ENCODE results near the gene CAMTA1. TPM values are rescaled to one million over a fixed set of nuclear protein-coding genes. Genes with fewer than 3 reads are reported as not detected.

Gene CAMTA1
- total RNA-seq, 1 experiment from 2014 or later, result 105 TPM

DNA sequence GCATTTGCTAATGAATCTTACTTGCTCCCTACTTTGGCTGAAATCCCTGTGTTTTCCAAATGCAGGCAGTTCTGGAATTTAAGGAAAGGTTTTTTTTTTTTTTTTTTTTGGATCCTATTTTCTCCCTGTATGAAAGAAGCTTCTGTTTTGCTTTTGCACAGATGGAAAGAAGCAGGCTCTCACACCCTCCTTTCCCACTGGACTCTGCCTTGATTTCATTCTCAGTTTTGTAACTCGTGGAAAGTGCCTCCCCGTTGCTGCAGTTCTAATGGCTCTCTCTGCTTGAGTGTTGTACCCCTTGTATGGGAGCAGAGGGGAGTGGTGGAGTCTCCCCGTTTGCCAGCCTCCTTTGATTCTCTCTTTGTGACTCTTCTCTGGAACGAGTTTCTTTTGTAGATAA, 291.9 kb downstream of the CAMTA1 start:
- no peak for DNase-seq (ENCODE audit: low read depth)

DNA sequence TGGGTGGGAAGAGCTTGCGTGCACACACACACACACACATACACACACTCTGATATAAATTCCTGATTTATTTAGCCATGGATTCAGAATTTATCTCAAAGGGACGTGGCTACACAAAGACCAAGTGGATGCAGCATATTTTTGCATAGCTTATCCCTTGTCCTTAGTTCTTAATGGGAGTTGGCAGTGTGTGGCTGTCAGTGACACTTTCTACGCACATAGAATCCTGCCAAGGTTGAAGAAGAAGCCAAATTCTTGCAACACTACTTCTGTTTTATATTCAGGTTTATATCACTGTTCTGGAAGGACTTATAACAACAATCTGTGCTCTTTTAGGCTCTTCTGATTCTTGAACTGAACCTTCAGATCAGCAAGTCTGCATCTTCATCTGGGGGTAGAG, 292.7 kb downstream of the CAMTA1 start:
- DNase-seq (ENCODE audit: low read depth), result no peak

DNA sequence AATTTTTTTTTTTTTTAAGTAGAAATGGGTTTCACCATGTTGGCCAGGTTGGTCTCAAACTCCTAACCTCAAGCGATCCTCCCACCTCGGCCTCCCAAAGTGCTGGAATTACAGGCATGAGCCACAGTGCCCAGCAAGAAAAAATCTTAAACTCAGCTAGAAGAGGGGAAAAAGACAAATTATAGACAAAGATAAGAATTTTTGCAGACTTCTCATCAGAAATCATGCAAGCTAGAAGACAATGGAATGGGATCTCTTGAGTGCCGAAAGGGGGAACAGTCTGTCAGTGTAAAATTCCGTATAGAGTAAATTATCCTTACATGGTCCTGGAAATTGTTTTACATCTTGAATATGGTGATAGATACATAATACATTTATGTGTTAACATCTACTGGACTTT, 294.4 kb downstream of the CAMTA1 start:
- DNase-seq (ENCODE audit: low read depth), result no peak

DNA sequence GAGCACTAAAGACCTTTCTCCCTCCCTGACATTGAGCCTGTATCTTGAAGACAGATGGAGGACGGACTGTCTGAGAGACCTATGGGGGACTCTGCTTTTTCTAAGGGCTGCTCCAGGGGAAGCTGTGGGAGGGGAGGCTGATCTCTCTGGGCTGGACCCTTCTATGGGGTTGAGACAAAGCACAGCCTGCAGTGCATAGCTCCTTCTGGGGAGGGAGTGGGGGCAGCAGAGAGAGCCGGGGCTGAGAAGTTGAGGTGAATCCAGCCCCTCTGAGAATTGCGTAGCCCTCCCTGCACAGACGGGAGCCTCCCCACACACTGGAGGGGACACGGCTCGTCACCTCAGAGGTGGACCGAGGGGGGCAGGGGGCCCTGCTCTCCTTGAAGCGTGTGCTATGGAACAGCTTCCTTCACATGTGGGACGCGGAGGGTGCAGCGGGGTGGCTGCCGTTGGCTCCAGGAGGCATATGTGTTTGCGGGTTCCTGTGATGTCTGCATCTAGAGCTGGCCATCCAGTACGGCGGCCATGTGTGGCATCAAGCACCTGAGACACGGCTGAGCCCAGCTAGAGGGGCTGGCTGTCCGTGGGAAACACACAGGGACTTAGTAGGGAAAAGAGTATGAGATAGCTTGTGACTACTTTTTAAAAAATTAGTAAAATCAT, 299.1 kb downstream of the CAMTA1 start:
- DNase-seq (ENCODE audit: low read depth), result no peak

DNA sequence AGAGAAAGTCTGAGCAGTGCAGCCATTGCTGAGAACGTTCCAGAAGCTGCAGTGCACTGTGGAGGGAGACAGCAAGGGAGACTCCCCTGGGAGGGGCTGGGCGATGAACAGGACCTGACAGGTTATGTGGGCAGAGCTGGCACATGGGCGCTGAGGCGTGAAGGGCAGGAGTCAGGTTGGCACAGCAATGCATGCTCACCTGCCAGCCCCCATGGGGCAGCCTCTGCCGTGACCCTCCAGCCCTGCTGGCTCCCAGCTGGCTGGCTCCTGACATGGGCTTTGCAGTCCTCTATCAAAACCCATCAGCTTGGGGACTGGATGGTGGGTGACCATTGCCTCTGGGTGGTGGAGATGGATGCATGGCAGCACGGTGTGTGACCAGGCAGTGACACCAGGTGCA, 300.3 kb downstream of the CAMTA1 start:
- no peak for DNase-seq (ENCODE audit: low read depth)

DNA sequence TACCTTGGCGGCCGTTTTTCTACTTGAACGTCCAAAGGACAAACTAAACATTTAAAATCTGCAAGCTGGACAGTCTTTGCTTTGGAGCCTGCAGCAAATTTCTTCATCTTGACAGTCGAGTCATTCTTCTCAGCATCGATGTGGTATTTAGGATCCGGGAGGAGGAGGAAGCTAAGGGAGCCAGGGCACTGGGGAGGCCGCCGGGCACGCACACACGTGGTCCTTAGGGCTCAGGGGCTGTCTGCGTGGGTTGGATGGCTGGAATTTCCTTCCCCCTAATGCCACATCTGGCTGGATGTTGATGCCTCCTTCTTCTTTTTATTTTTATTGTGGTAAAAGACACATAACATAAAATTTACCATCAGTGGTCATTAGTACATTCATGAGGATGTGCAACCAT, 300.9 kb downstream of the CAMTA1 start:
- no peak for DNase-seq (ENCODE audit: low read depth)

DNA sequence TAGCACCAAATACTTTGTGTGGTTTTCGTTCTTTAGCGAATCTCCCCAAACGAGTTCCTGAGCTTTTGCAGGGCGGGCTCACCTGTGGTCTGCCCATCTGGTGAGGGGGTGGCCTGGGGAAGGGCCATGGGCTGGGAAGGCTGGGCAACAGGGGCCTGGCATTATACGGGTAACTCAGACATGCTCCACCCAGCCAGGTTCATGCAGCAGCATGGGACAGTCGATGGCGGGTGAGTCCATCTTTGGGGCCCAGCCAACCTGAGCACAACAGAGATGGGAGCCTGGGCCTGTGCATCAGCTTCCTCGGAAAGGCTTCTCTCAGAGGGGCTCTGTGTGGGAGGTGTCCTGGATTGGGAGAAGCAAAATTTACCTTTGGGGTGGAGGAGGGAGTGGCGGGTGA, 302.6 kb downstream of the CAMTA1 start:
- DNase-seq (ENCODE audit: low read depth), result no peak

DNA sequence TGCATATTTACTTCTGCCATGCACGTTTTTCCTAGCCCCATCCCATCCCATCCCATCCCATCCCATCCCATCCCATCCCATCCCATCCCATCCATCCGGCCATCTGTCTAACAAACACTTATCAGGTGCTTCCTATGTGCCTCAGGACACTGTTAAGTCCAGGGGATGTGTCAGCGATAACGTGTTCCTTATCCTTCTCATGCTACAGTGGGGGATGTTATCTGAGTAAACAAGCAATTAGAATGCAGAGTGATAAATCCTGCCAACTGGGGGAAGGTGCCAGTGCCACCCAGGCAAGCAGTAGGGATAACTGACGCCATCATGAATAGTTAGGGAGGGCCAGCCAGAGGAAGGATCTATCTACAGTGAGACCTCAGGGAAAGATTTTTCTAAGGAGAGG, 304.2 kb downstream of the CAMTA1 start:
- DNase-seq (ENCODE audit: low read depth), result peak; percentile 31

DNA sequence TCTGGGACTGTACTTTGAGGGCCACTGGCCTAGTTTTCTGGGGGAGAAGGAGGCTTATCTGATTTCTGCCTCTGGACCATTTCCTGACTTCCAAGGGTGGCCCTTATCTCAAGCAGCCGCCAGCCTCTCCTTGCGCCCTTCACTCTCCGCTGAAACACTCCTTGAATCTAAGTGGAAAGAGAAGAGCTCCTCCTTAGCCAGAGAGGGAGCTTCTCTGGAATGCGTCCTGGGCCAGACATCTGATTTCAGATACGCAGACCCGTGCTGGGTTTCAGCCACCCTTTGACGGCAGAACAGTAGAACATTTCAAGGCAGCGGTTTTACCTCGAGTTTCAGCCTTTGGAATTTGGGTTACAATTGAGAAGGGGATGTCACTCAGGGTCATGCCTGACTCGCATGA, 308.0 kb downstream of the CAMTA1 start:
- DNase-seq (ENCODE audit: low read depth), result no peak

DNA sequence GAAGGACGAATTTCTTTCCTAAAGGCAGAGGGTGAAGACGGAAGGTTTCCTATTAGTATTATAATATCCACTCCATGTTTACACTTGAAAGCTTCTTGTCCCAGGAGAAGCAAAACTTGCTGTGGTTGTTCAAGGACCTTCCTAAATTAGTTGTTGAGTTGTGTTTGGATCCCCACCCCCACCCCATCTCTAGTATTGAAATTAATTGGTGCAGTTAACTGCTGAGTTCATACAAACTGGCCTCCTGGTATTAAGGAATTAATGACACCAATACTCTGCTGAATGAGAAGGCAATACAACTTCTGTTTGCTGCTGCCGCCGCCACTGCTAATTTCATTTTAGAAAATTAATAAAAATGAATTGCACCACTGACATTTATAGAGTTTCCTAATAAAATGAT, 308.8 kb downstream of the CAMTA1 start:
- DNase-seq (ENCODE audit: low read depth), result no peak

DNA sequence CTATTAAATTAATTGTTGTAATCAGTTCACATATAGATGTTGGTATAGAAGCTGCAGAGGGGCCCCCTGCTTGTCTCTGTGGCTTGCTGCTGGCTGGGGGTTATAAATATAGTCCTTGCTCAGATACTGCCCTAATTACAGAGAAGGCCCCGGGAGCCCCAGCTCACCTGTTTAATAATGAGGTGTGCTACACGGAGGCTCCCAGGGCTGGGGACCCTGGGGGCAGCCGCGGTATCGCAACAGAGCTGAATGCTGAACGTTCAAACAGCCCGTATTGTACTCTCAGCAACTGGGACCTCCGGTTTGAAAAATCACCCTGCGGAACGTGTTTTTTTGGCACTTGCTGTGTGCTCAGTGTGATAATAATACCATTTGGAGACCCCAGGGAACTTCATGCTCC, 309.3 kb downstream of the CAMTA1 start:
- no peak for DNase-seq (ENCODE audit: low read depth)

DNA sequence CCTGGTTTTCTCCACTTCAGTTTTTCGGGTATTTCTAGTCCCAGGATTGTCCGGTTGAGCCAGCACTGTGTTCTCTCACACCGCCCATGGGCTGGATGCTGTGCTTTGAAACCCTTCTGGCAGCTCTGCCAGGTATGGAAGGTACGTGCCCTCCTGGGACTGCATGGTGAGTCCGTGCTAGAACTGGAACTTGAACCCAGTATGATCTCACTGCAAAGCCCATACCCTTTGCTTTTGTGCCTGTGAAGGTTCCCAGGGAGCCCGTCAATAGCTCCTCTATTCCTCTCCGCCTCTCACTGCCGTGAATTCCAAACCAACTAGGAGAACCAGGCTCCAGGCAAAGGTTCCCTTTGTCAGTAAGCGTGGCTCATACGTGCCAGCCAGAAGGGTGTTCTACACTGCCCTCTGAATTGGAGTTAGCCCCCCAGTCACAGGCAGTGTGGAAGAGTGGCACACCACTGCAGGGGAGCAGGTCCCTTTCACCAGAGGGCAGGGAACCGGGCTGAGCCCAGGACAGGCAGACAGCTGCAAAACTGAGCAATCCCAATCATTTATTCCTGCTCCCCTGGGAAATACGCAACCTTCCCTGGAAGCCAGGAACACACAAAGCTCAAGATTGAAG, 310.2 kb downstream of the CAMTA1 start:
- no peak for DNase-seq (ENCODE audit: low read depth)

DNA sequence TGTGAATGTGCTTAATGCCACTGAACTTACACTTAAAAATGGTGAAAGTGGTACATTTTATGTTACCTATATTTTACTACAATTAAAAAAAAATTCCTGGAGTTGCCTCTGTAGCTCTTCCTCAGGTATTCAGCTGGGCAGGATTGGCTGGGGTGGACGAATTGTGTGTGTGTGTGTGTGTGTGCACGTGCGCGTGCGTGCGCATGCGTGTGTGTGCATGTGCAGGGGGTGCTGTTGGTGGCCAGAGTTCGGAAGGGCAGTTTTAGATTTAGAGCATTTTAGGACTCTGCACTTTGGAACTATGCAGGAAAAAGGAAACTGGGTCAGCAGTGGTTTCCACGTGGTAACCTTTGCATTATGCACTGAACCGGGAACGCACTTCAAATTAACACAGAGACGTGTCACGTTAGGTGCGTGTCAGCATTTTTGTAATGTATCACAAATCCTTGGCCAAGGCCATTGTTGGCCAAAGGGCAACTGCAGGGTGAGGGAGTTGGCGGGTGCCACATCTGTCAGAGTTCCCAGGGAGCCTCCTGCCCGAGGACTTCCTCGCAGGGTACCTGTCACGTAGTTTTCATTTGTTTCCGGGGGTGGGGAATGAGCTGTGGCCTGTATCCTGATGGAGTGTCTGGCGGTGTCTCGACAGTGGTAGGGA, 312.8 kb downstream of the CAMTA1 start:
- DNase-seq (ENCODE audit: low read depth), result no peak

DNA sequence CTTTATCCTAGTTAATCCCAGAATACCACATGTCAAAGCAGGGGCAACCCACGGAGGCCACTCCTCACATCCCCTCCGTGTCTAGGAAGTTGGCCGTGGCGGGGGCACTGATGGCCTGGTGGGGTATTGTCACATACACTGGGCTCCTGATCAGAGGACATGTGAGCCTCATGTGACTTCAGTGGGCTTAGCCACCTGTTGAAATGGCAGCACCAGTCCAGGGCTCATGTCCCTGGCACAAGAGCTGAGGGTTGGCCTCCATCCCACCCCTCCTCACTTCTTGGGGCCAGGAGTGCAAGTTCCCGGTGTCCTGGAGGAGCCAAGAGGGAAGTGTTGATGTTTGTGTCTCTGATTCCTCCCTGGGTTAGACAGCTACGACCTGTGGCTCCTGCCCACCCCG, 313.4 kb downstream of the CAMTA1 start:
- DNase-seq (ENCODE audit: low read depth), result no peak

DNA sequence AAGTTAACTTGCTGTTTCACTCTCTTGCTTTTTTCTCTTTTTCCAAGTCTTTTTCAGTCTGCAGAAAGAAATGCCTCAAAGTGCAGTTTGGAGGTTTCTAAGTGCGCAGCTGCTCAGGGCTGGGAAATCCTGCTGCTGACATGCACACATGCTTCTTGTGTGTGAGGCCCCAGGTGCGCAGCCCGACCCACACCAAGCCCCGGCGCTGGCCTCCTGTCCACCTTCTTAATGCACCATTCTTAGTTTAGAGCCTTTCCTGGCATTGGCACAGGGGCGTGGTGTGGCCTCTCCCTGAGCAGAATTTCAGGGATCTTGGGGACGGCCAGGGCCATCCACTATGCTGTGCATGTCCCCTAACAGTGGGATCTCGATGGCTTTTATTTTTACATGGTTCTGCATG, 315.2 kb downstream of the CAMTA1 start:
- no peak for DNase-seq (ENCODE audit: low read depth)

DNA sequence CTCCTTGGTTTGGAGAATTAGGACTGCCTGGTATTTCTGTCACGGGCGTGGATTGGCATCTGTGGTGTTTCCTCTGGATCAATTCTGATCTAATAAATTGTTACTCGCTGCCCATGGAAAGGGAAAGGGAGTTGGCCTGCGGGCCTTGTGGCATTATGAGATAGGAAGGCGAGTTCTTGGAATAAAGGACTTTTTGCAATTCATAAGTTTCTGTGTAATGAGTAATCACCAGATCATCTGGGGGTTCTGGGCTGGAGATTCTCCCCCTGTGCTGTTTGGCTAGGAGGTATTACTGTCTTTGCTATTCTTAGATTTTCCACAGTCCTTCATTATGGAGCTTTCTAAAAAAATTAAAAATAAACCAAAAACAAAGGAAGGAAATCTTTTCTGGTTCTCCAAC, 315.9 kb downstream of the CAMTA1 start:
- DNase-seq (ENCODE audit: low read depth), result no peak

DNA sequence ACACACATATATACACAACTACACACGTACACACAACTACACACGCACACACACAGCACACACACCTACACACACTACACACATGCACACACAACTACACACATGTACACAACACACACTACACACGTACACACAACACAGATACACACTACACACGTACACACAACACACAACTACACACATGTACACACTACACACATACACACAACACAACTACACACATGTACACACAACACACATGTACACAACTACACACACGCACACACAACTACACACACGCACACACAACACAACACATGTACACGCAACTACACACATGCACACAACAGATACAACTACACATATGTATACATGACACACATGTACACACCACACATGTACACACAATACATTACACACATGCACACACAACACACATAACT, 318.1 kb downstream of the CAMTA1 start:
- DNase-seq (ENCODE audit: low read depth), result no peak

DNA sequence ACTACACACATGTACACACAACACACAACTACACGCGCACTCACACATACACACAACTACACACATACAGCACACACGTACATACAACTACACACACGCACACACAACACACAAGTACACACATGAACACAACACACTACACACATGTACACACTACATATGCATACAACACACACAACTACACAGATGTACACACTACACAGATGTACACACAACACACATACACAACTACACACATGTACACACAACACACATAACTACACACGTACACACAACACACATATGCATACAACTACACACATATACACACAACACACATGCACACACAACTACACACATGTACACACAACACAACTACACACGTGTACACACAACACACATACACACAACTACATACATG, 318.6 kb downstream of the CAMTA1 start:
- DNase-seq (ENCODE audit: low read depth), result no peak

DNA sequence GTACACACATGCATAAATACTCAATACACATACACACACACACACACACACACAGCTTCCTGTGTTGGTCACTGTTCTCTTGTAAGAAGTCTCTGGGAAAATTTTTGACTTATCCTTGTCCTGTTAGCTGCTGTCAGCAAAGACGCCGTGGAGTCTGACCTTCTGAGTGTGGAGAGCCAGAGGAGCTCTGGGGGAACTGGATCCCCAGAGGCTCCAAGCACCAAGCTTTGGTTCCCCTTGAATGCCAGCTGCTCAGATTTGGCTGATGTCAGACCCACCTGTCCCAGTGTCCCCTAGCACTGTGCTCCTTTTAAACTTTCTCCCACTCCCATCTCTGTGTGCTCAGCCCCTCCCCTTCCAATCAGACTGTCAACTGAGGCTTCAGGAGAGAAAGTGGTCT, 319.1 kb downstream of the CAMTA1 start:
- no peak for DNase-seq (ENCODE audit: low read depth)

DNA sequence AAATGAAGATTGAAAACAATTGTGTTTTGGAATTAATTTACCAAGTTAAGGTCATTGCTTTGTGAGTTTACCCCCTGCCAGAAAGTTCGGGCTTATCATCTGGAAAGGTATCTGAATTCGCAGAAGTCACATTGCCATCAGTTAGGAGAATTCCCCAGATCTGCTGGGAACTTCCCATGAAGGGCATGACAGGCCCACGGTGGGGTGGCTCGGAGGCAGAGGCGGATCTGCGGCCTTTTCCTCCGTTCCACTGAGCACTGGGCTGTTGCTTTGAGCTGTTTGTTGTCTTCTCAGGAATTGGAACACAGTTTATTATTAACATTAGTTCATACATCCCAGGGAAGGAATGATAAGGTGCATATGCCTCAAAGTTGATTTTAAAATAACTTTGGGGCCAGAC, 320.0 kb downstream of the CAMTA1 start:
- DNase-seq (ENCODE audit: low read depth), result no peak

DNA sequence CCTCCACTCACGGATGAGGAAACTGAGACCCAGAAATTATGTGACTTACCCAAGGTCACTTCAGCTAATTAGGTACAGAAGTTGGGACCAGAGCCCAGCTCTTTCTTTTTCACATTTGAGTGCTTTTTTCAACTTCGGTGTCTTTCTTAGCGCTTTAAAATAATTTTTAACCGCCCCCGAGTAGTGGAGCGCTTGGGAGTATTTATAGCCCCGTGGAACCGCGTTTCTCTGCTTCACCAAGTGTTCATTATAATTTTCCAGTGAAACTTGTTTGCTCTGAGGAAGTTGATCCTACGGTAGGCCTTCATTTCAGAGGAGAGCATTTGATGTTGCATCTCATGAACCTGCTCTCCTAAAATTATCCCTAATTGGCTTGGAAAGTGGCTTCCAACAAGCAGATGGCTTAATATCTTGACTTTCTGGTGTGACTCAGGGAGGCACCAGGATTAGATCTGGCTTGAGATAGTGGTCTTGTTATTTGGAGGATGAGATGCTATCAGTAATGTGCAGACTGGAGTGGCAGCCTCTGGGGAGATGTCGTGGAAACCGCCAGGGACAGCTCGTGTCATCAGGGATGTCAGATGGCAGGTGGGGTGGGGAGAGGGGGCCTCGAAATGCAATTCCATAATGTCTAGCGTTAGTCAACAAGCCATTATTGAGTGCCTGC, 321.3 kb downstream of the CAMTA1 start:
- DNase-seq (ENCODE audit: low read depth), result no peak

DNA sequence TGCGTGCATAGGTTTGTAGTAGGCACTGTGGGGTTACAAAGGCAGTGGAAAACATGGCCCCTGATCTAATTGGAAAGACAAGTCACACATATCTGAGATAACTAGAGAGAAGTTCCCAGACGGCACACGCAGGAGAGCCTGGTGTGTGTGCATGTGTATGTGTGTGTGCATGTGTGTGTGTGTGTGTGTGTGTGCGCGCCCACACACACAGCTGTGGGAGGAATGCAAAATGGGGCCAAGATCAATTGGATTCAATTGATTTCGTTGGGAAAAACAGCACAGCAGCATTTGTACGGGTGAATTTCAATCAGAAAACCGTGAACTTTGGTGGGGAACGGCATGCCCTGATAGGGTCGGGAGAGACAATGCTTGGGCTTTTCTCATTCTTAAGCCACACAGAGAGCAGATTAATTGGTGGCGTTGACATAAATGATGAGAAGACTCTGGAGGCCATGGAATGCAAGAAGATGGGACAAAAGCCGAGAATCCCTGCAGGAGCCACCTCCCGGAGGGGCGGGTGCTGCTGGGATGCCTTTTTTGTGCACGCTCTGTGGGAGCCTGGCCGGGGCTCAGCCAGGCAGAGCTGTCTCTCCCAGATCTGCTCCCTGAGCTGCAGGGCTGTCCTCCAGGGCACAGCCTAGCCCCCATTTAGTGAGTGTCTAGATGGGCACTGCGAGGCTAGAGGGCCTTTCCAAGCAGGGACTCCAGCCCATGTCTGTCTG, 322.0 kb downstream of the CAMTA1 start:
- no peak for DNase-seq (ENCODE audit: low read depth)
